GM18870 (cell line): ENCODE data around the gene CHD2.
"Not testable (repeated sequence)": the region's sequence is repeated elsewhere in the genome, so short reads cannot be mapped to it uniquely, and the experiment has no call there.

Experiments
- ATAC-seq: cut with Tn5 transposase; IDR thresholded peaks from one replicate; pipeline ENCODE4 v1.9.1; 2021; ENCODE audit warnings: moderate library complexity; ENCODE audit not compliant: unreplicated experiment

Gene CHD2

GRCh38 chr15:93007994-93008393, 107.9 kb downstream of the CHD2 start:
- ATAC-seq = no peak

DNA sequence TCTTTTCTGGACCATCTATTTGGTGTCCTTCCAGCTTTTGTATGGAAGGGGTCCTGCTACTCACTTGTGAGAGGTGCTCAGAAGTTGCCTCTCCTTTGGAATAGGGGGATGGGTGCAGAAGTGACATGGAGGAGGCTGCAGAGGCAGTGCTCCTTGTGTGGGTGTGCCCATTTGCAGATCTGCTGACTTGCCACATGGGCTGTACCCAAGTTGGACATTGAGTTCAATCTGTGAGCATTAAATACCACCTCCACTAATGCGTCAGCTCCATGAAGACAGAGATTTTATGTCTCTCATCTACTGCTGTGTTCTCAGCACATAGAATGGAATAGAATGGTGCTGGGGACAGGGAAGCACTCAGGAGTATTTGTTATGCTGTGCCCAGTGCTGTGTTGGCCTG, 112.7 kb downstream of the CHD2 start:
- ATAC-seq = no peak

DNA sequence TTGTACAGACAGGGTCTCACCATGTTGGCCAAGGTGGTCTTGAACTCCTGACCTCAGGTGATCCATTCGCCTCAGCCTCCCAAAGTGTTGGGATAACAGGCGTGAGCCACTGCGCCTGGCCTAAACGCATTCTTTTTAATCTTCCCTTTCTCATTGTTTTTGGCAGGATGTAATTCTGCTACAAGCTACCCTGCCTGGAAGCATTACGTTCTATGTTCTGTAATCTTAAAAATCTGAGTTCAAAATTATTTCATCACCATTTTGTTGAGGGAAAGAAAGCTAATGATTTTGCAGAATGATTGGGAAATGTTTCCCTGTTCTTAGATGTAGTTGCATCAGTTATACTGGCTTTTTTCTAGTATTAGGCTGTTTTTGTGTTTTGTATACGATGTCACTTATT, 117.4 kb downstream of the CHD2 start:
- ATAC-seq = no peak

GRCh38 chr15:93018574-93018973, 118.5 kb downstream of the CHD2 start:
- ATAC-seq = no peak

- no peak for ATAC-seq
Observed at GRCh38 chr15:93019090-93019489, 119.0 kb downstream of the CHD2 start.

DNA sequence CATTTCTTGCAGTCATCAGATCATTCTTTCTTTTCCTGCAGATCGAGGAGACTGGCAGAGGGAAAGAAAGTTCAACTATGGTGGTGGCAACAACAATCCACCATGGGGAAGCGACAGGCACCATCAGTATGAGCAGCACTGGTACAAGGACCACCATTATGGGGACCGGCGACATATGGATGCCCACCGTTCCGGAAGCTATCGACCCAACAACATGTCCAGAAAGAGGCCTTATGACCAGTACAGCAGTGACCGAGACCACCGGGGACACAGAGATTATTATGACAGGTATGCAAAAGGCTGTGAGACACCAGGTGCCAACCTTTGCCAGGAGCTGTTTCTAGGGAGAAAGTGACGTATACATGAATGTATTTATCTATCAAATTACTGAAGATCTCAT, 119.8 kb downstream of the CHD2 start:
- no peak for ATAC-seq

DNA sequence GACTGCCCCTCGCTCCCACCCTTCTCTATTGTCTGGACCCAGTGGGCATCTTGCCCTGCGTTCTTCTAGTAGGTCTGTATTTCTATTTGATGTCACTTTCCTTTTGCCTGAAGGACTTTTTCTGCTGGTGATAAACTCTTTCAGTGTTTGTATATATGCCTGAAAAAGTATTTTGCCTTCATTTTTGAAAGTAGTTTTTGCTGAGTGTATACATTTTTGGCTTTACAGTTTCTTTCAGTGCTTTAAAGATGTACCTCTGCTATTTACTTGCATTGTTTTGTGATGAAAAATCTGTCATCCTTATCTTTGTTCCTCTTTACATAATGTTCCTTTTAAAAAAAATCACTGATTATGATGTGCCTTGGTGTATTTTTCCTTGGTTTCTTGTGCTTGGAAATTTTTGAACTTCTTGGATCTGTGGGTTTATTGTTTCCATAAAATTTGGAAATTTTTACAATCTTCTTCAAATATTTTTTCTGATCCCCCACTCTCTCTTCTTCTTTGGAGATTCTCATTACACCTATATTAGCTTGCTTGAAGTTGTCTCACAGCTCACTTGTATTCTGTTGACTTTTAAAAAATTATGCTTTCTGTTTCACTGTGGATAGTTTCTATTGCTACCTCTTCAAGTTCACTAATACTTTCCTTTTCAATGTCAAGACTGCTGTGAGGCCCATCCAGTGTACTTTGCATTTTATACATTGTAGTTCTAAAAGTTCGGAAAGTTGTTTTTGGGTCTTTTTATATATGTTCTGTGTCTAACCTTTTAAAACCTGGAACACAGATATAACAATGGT, 121.0 kb downstream of the CHD2 start:
- ATAC-seq = peak; percentile 89

GRCh38 chr15:93024293-93024692, 124.2 kb downstream of the CHD2 start:
- ATAC-seq = no peak

GRCh38 chr15:93024716-93025624, 124.8 kb downstream of the CHD2 start:
- ATAC-seq = no peak

DNA sequence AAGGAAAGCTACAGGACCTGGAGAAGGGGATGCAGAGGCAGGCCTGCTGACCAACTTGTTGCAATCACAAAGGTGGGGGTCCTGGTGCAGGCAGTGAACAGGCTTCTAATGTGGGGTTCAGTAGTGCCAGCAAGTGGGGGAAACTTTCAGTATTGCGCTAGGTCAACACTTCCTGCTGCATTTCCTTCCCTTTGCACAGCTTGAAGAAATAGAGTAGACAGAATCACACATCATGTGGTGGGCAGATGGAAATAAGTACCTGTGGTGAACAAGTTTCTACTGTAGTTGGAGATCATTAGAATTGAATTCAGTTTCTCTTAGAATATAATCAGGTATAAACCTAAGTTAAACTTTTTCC, 125.5 kb downstream of the CHD2 start:
- ATAC-seq = no peak

- ATAC-seq = no peak
Observed at GRCh38 chr15:93026380-93026817, 126.3 kb downstream of the CHD2 start.

- ATAC-seq = no peak
Observed at GRCh38 chr15:93027413-93027812, 127.3 kb downstream of the CHD2 start.

GRCh38 chr15:93028111-93028631, 128.0 kb downstream of the CHD2 start:
- ATAC-seq = no peak

DNA sequence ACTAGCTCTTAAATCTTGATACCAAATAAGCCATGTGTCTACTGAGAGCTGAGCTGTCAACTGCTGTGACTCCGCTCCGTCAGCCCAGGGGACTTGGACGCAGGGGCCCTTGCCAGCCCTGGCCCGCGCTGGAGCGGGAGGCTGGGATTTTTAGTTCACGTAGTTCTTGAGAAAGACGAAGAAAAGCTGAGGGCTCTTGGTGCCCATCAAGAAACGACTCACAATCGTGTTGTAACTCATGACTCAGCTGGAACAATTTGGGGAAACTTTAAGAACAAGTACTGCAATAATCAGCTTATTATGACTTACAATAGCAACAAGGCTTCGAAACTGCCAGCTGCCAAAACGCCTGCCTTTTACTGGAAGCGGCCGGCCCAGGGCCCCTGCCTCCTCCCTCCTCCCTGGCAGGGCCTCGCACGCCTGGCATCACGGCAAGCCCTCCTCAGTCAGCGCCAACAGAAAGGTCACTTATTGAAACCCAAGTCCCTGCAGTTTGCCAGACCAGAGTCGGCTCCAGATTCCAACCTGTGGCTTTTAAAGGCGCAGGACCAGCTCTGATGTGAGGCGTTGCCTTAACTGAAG, 128.6 kb downstream of the CHD2 start:
- no peak for ATAC-seq

DNA sequence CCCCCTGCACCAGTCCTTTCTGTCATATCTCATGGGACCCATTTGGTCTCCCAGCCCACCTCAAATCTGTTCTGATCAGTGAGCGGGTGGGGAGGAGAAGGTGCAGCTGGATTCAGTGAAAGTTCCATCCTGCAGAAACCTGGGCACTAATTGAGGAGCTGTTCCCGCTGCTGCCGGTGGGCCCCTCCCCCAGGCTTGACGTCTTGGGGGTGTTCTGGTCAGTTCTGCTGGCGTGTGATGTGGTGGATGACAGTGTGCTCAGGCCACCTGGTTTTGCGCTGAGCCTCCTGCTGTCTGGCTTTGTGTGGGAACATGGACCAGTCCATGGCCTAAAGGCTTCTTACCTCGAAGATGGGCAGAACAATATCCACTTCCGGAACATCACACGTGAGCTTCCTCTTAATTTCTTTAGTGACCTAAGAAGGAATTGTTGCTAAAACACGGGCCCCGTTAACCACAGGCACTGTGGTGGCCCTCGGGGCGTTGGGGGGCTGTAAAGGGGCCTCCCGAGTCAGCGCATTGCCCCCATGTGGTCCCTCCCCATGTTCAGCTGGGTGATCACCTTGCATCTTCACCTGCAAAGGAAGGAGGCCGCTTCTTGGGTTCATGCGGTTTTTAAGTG, 129.2 kb downstream of the CHD2 start:
- no peak for ATAC-seq

- no peak for ATAC-seq
Observed at GRCh38 chr15:93029836-93030429, 129.8 kb downstream of the CHD2 start.

DNA sequence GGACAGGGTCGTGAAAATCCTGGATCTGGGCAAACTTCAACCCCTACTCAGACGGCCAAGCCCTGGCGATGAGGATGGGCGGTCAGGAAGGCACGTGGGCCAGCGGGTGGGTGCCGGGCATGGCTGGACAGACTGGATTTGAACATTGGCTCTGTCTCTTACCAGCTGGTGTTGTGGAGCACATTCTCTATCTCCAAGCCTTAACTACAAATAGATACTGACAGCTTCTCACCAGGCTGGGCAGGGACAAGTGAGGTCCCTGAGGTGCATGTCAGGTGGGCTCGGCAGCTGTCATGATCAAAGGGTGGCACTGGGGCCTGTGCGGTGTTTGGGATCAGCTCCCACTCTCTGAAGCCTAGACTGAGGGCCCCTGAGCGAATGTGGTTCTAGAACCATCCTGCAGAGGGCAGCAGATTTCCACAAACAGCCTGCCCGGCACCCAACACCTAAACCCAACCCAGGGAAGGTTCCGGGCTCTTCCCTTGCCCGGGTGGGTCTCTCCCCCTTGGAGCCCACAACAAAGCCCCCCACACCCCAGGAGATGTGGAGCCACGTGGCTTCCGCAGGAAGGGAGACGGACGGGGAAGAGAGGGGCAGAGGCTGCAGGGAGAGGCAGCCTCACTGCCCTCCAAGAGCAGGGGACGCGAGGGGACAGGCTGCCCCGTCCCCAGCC, 130.4 kb downstream of the CHD2 start:
- ATAC-seq = peak; percentile 72

DNA sequence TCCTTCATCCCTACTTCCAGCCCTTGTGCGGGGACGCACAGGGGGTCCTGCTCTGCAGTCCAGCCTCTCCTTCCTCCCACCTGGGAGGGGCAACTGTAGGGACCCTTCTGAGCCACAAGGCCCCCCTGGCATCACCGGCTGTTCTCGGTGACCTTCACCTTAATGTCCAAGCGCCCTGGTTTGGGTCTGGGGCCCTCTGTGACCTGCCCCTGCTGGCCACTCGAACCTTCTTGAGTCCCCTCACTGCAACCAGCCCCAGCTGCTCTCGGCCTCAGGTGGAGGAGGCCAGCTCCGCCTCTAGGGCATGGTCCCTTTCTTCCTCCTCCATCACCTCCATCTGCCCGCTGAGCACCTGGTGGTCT, 131.0 kb downstream of the CHD2 start:
- ATAC-seq = no peak

DNA sequence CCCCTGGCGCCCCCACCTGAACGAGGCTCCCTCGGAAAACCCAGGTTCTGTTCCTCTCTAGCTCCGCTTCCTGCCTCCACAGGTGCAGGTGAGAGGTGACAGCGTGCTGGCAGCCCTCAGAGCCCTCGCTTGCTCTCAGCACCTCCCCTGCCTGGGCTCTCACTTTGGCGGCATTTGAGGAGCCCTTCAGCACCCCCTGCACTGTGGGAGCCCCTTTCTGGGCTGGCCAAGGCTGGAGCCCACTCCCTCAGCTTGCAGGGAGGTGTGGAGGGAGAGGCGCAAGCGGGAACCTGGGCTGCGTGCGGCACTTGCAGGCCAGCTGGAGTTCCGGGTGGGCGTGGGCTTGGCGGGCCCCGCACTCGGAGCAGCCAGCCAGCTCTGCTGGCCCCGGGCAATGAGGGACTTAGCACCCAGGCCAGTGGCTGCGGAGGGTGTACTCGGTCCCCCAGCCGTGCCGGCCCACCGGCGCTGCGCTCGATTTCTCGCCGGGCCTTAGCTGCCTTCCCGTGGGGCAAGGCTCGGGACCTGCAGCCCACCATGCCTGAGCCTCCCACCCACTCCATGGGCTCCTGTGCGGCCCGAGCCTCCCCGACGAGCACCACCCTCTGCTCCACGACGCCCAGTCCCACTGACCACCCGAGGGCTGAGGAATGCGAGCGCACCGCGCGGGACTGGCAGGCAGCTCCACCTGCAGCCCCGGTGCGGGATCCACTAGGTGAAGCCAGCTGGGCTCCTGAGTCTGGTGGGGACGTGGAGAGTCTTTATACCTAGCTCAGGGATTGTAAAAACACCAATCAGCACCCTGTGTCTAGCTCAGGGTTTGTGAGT, 131.6 kb downstream of the CHD2 start:
- not testable (repeated sequence) for ATAC-seq
